Thyroid gland (tissue), 4 donors: ENCODE results near the gene SCGB1A1.

ENCODE experiments used
- CTCF ChIP-seq, 6 experiments: fragments of 200-600 bp in 3 of 6; fragments of 450-650 bp in 3 of 6; sonication (generic) in 3 of 6; IDR thresholded peaks; one replicate each; pipeline ENCODE4 v1.5.1; 2016 to 2019; ENCODE audit warnings: antibody characterized with exemption in 6 of 6, mild to moderate bottlenecking in 2 of 6, inconsistent platforms in 1 of 6, moderate library complexity in 1 of 6
- POLR2A ChIP-seq, 2 donors: fragments of 450-650 bp; IDR thresholded peaks; one replicate each; pipeline ENCODE4 v1.6.1; 2017; ENCODE audit warnings: antibody characterized with exemption in 2 of 2, mild to moderate bottlenecking in 2 of 2, moderate library complexity in 1 of 2

GRCh38 chr11:62411524-62411923, 7.3 kb upstream of the SCGB1A1 start:
- TF ChIP-seq CTCF (IDR thresholded peaks at IDR 0.05) (no peak), POLR2A (IDR thresholded peaks at IDR 0.05) (no peak)
